B cell (primary cell): Measurements from ENCODE around the gene DNAAF3. TPM values are rescaled to one million over a fixed set of nuclear protein-coding genes. Genes with fewer than 3 reads are reported as not detected.

Source experiments
- ATAC-seq: fragments of 200-7000 bp; cut with Tn5 transposase; one replicate; pipeline ENCODE4 v1.10.0; 2021; ENCODE audit warnings: low read depth, mild to moderate bottlenecking, moderate number of reproducible peaks, moderate library complexity
- CTCF ChIA-PET: fragments of 350-600 bp; sonication (Branson Sonifier 250); formaldehyde crosslinking; loops from one replicate; lab custom pipeline; 2021; ENCODE audit warnings: antibody characterized with exemption, inconsistent platforms; lab: Charles Lee
- POLR2A ChIA-PET: fragments of 350-600 bp; sonication (Branson Sonifier 250); formaldehyde crosslinking; loops from one replicate; lab custom pipeline; 2021; ENCODE audit warnings: antibody characterized with exemption; lab: Charles Lee
- DNase-seq: peaks from one replicate; pipeline ENCODE4 v3.0.0; 2013
- H2AFZ ChIP-seq: 2 replicates; pipeline ENCODE4 v1.6.1; 2012; ENCODE audit warnings: mild to moderate bottlenecking, low read depth, low read length; ENCODE audit not compliant: insufficient read depth, poor library complexity, severe bottlenecking
- H3K27ac ChIP-seq, 2 donors: 1 replicate in 1 of 2; 2 replicates in 1 of 2; pipeline ENCODE4 v1.5.1; 2012 to 2013; ENCODE audit warnings: low read length in 2 of 2, mild to moderate bottlenecking in 2 of 2, moderate library complexity in 1 of 2
- H3K27me3 ChIP-seq, 4 experiments: fragments of 200-600 bp in 1 of 4; sonication (generic) in 1 of 4; replicated peaks in 1 of 4; 1 replicate in 2 of 4; 2 replicates in 2 of 4; pipeline versions ENCODE4 v1.6.1 to v1.7.0; 2013 to 2016; ENCODE audit warnings: low read length in 3 of 4, mild to moderate bottlenecking in 2 of 4, mixed read lengths in 1 of 4, moderate library complexity in 1 of 4; ENCODE audit not compliant: insufficient read depth in 4 of 4, control insufficient read depth in 3 of 4; ENCODE audit errors: control extremely low read depth in 1 of 4
- H3K36me3 ChIP-seq, 2 experiments: replicated peaks in 1 of 2; 1 replicate in 1 of 2; 2 replicates in 1 of 2; pipeline versions ENCODE4 v1.6.1 to v1.7.1; 2013; ENCODE audit warnings: low read length in 1 of 2; ENCODE audit not compliant: insufficient read depth in 2 of 2, control insufficient read depth in 1 of 2; ENCODE audit errors: control extremely low read depth in 1 of 2, extremely low read depth in 1 of 2
- H3K4me1 ChIP-seq, 2 donors: fragments of 200-600 bp in 1 of 2; sonication (generic) in 1 of 2; 1 replicate in 1 of 2; 2 replicates in 1 of 2; pipeline versions ENCODE4 v1.5.1 to v1.6.1; 2013 to 2017; ENCODE audit warnings: low read length in 2 of 2; ENCODE audit not compliant: control insufficient read depth in 2 of 2, insufficient read depth in 2 of 2
- H3K4me2 ChIP-seq: replicated peaks from 2 replicates; pipeline ENCODE3; 2012; ENCODE audit warnings: mild to moderate bottlenecking, low read depth, low read length; ENCODE audit not compliant: poor library complexity, severe bottlenecking
- H3K4me3 ChIP-seq, 5 experiments: fragments of 200-600 bp in 1 of 5; sonication (generic) in 1 of 5; 1 replicate in 3 of 5; 2 replicates in 2 of 5; pipeline versions ENCODE4 v1.5.1 to v1.7.0; 2011 to 2016; ENCODE audit warnings: low read length in 4 of 5, mild to moderate bottlenecking in 4 of 5, low read depth in 2 of 5, control low read depth in 1 of 5, moderate library complexity in 1 of 5; ENCODE audit not compliant: insufficient read depth in 1 of 5; ENCODE audit errors: control extremely low read depth in 1 of 5, extremely low read depth in 1 of 5
- H3K79me2 ChIP-seq: fragments of 200-600 bp; sonication (generic); one replicate; pipeline ENCODE4 v1.6.0; 2016; ENCODE audit warnings: low read length; ENCODE audit not compliant: control insufficient read depth, insufficient read depth
- H3K9ac ChIP-seq: fragments of 200-600 bp; sonication (generic); 2 replicates; pipeline ENCODE4 v1.6.1; 2017; ENCODE audit warnings: mild to moderate bottlenecking, low read length, moderate library complexity
- H3K9me3 ChIP-seq, 3 donors: one replicate each; pipeline versions ENCODE4 v1.6.1 to v1.7.1; 2013; ENCODE audit warnings: low read length in 2 of 3; ENCODE audit not compliant: control insufficient read depth in 2 of 3, insufficient read depth in 1 of 3; ENCODE audit errors: control extremely low read depth in 1 of 3
- H4K20me1 ChIP-seq: 2 replicates; pipeline ENCODE4 v1.6.0; 2012; ENCODE audit warnings: mild to moderate bottlenecking, low read length; ENCODE audit not compliant: insufficient read depth, control insufficient read depth, poor library complexity, severe bottlenecking
- H3K27ac Mint-ChIP-seq: one replicate; pipeline ENCODE4 v1.8.0; 2021; ENCODE audit warnings: mixed read lengths
- H3K27me3 Mint-ChIP-seq: one replicate; pipeline ENCODE4 v1.8.0; 2021; ENCODE audit warnings: mixed read lengths
- H3K4me1 Mint-ChIP-seq: one replicate; pipeline ENCODE4 v1.8.0; 2021; ENCODE audit warnings: mixed read lengths
- H3K4me3 Mint-ChIP-seq: one replicate; pipeline ENCODE4 v1.8.0; 2021; ENCODE audit warnings: mixed read lengths
- H3K9me3 Mint-ChIP-seq: one replicate; pipeline ENCODE4 v1.8.0; 2022; ENCODE audit warnings: mixed read lengths; ENCODE audit not compliant: insufficient read depth
- CTCF ChIP-seq: fragments of 200-600 bp; IDR thresholded peaks from one replicate; pipeline ENCODE4 v1.8.0; 2022; ENCODE audit warnings: antibody characterized with exemption, mild to moderate bottlenecking
- EZH2 ChIP-seq: IDR thresholded peaks from 2 replicates; pipeline ENCODE4 v1.6.1; 2012; ENCODE audit warnings: borderline replicate concordance, low read depth, mild to moderate bottlenecking, moderate library complexity, low read length; ENCODE audit not compliant: insufficient read depth, poor library complexity, severe bottlenecking
- WGBS: methylation state at CpG from one replicate; pipeline ENCODE4 v1.1.5; 2013; ENCODE audit warnings: missing lambda C conversion rate; ENCODE audit not compliant: insufficient coverage; 5-methylcytosine and 5-hydroxymethylcytosine counted together
- intact Hi-C: fragments of 100-400 bp; cut with micrococcal nuclease; formaldehyde crosslinking; loops from one replicate; pipeline ENCODE4 v1.10.0; 2022
- polyA plus RNA-seq: library from polyadenylated mRNA; depleted of rRNA; stranded (reverse); fragments of >200 nt; gene quantifications from 2 replicates; pipeline ENCODE4 v1.2.3, GENCODE V29; 2012
- total RNA-seq, 2 donors: library from RNA; stranded (reverse); fragments of 120-200 nt in 1 of 2; gene quantifications; 1 replicate in 1 of 2; 2 replicates in 1 of 2; pipeline versions ENCODE4 v1.2.3 to v1.2.4, GENCODE V29; 2013 to 2022

Gene DNAAF3
- total and polyA plus RNA-seq, 2 donors (not counting 1 experiment from before 2014, with no cell fraction given): not detected

DNA sequence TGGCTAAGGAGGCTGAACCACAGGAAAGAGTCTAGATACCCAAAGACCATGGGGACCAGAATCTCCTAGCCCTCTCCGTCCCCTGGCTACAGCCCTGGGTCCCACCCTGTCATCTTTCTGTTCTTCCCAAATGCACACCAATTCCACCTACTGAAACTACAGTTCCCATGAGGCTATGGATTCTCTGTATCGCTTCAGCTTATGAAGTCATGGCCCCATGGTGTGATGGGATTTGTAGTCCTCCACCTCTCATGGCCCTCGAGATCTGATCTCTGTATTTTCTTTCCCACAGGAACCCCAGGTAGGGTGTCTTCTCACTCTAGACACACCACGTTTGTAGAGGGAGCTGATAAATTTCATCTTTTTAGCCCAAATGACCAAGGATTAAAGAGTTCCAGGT lies 31.1 kb upstream of the DNAAF3 start:
- TF ChIP-seq CTCF: no peak
- no peak for TF ChIP-seq EZH2
- no peaks in the 10 kb centered on the region for H3K79me2 ChIP-seq
- no peak for ATAC-seq

GRCh38 chr19:55196803-55197202 lies 30.4 kb upstream of the DNAAF3 start:
- H3K4me2 ChIP-seq: no peak overlapping the region
- ChIA-PET POLR2A (no interaction called here), CTCF (no interaction called here)
- H3K27me3 ChIP-seq: peaks cover 0 to 16% (median 0%) of the 10 kb centered on the region in 4 experiments
- no peak overlapping the region for H3K4me3 Mint-ChIP-seq
- H3K9me3 Mint-ChIP-seq: no peaks in the 10 kb centered on the region
- no peak overlapping the region for H3K4me3 ChIP-seq
- no peak for TF ChIP-seq EZH2
- TF ChIP-seq CTCF: no peak
- 94% methylated on average over 10 of the region's 10 CpGs for WGBS
- no peak overlapping the region for H3K27ac Mint-ChIP-seq
- no peaks in the 10 kb centered on the region for H3K79me2 ChIP-seq
- H4K20me1 ChIP-seq: no peaks in the 10 kb centered on the region
- H3K4me1 ChIP-seq: no peaks in the 10 kb centered on the region
- peaks cover 36% of the 10 kb centered on the region for H3K27me3 Mint-ChIP-seq
- no peaks in the 10 kb centered on the region for H3K36me3 ChIP-seq
- H3K9me3 ChIP-seq: peaks cover 0 to 13% (median 0%) of the 10 kb centered on the region in 3 donors
- ATAC-seq (no peak), DNase-seq (no peak)
- H2AFZ ChIP-seq: no peak overlapping the region
- H3K4me1 Mint-ChIP-seq: no peaks in the 10 kb centered on the region
- intact Hi-C loops: no loop called here
- H3K27ac ChIP-seq: no peak overlapping the region
- no peak overlapping the region for H3K9ac ChIP-seq

More for the DNA sequence above, 31.1 kb upstream of the DNAAF3 start:
- no peaks in the 10 kb centered on the region for H3K36me3 ChIP-seq
- 65% methylated on average over 2 of the region's 4 CpGs for WGBS
- peaks cover 0 to 13% (median 0%) of the 10 kb centered on the region in 3 donors for H3K9me3 ChIP-seq
- H4K20me1 ChIP-seq: no peaks in the 10 kb centered on the region
- no peak for DNase-seq
- H3K4me3 Mint-ChIP-seq: no peak overlapping the region
- no peak overlapping the region for H3K9ac ChIP-seq
- peaks cover 0 to 16% (median 0%) of the 10 kb centered on the region in 4 experiments for H3K27me3 ChIP-seq
- no peak overlapping the region for H3K27ac Mint-ChIP-seq
- H3K27ac ChIP-seq: no peak overlapping the region
- no peak overlapping the region for H3K4me3 ChIP-seq
- CTCF ChIA-PET: no interaction called here
- H3K9me3 Mint-ChIP-seq: no peaks in the 10 kb centered on the region
- H3K4me1 ChIP-seq: no peaks in the 10 kb centered on the region
- POLR2A ChIA-PET: no interaction called here
- no peaks in the 10 kb centered on the region for H3K4me1 Mint-ChIP-seq
- intact Hi-C loops: no loop called here
- no peak overlapping the region for H3K4me2 ChIP-seq
- H2AFZ ChIP-seq: no peak overlapping the region
- H3K27me3 Mint-ChIP-seq: peaks cover 34% of the 10 kb centered on the region
